Cardiac muscle cell (in vitro differentiated cells and primary cell): ENCODE data around the gene RSRC1. TPM values are rescaled to one million over a fixed set of nuclear protein-coding genes. Genes with fewer than 3 reads are reported as not detected.
"Not testable (repeated sequence)": the region's sequence is repeated elsewhere in the genome, so short reads cannot be mapped to it uniquely, and the experiment has no call there.

ENCODE experiments used
- DNase-seq, 2 donors: peaks; one replicate each; pipeline versions ENCODE4 v3.0.0 to v3.0.0-alpha.2; 2010 to 2017; ENCODE audit warnings: low read depth in 1 of 2, low spot score in 1 of 2
- H3K27ac ChIP-seq: fragments of 200-600 bp; sonication (generic); 2 replicates; pipeline ENCODE4 v1.5.1; 2016
- H3K27me3 ChIP-seq: fragments of 200-600 bp; sonication (generic); 2 replicates; pipeline ENCODE4 v1.6.0; 2016; ENCODE audit warnings: control low read depth
- H3K36me3 ChIP-seq: fragments of 200-600 bp; sonication (generic); 2 replicates; pipeline ENCODE4 v1.5.1; 2016; ENCODE audit warnings: control low read depth
- H3K4me1 ChIP-seq: fragments of 200-600 bp; sonication (generic); 2 replicates; pipeline ENCODE4 v1.8.1; 2017; ENCODE audit warnings: low read depth, mild to moderate bottlenecking, mixed run types
- H3K4me3 ChIP-seq: fragments of 200-600 bp; sonication (generic); 2 replicates; pipeline ENCODE4 v1.5.1; 2016; ENCODE audit warnings: mild to moderate bottlenecking
- H3K9me3 ChIP-seq: fragments of 200-600 bp; sonication (generic); 2 replicates; pipeline ENCODE4 v1.5.1; 2017; ENCODE audit warnings: low read depth, mild to moderate bottlenecking, control low read depth
- CTCF ChIP-seq: IDR thresholded peaks from 2 replicates; pipeline ENCODE4 v1.5.1; 2012; ENCODE audit warnings: low read depth, mild to moderate bottlenecking, low read length
- polyA plus RNA-seq: library from polyadenylated mRNA; unstranded; fragments of >200 nt; fragmentation: Nextera tagmentation; extraction: Ambion mirVana; gene quantifications from 2 replicates; pipeline ENCODE4 v1.2.1, GENCODE V29; 2016
- total RNA-seq: library from RNA; depleted of rRNA; stranded (reverse); fragments of >200 nt; gene quantifications from 2 replicates; pipeline ENCODE4 v1.2.3, GENCODE V29; 2016

RSRC1 gene
- total and polyA plus RNA-seq, 2 experiments from 2014 or later, result 23.6 to 55.9 TPM

DNA sequence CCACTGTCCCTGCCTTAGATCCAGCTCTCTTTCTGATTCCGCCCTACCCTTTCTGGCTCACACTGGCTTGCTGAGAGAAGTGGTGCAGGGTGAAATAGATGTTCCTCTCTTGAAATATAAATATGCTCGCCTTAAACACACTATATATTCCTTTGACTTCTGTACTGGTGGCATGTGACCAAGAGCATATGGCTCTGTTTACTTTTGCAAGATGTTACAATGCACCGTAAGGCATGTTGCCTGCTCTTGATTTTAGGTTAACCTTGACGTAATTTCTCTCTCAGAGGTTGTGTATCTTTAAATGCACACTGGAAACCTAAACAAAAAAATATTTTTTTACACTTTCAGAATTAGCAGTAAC, 749 bp downstream of the RSRC1 start:
- H3K27ac ChIP-seq, result peak overlapping the region; percentile 89
- no peak for TF ChIP-seq CTCF
- DNase-seq, result no peak
- H3K4me3 ChIP-seq, result peak overlapping the region; percentile 79
- no peaks in the 10 kb centered on the region for H3K4me1 ChIP-seq
- no peaks in the 10 kb centered on the region for H3K9me3 ChIP-seq
- H3K36me3 ChIP-seq, result no peaks in the 10 kb centered on the region
- H3K27me3 ChIP-seq, result peaks cover 41% of the 10 kb centered on the region

- Histone ChIP-seq H3K4me1 (no peaks in the 10 kb centered on the region), H3K36me3 (no peaks in the 10 kb centered on the region), H3K27ac (no peak overlapping the region), H3K4me3 (no peak overlapping the region), H3K9me3 (no peaks in the 10 kb centered on the region), H3K27me3 (peaks cover 28% of the 10 kb centered on the region)
- no peak for DNase-seq
- TF ChIP-seq CTCF, result no peak
Measured at GRCh38 chr3:158111861-158112260, 2.0 kb downstream of the RSRC1 start.

DNA sequence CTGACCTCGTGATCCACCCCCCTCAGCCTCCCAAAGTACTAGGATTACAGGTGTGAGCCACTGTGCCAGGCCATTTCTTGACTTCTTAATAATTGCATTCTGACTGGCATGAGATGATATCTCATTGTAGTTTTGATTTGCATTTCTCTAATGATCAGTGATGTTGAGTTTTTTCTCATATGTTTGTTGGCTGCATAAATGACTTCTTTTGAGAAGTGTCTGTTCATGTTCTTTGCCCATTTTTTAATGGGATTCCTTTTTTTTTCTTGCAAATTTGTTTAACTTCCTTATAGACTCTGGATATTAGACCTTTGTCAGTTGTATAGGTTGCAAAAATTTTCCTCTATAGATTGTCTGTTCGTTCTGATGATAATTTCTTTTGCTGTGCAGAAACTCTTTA, 3.7 kb downstream of the RSRC1 start:
- H3K27ac ChIP-seq, H3K9me3 ChIP-seq, H3K36me3 ChIP-seq, H3K4me1 ChIP-seq, DNase-seq, H3K4me3 ChIP-seq: not testable (repeated sequence)
- H3K27me3 ChIP-seq, result peaks cover 11% of the 10 kb centered on the region

DNA sequence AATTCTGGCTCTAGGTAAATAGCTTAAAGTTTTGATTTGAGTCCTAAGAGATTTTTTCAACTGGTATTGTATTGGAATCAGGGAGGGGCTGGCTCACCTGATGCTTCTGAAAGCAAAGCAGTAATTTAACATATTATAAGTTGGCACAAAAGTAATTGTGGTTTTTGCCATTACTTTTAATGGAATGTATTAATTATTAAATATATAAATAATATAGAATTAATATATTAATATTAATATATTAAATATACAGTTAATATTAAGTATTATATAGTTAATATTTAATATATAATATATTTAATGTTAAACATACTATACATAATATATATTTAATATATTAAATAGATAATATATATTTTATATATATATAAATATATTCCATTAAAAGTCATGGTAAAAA, 10.4 kb downstream of the RSRC1 start:
- no peak for TF ChIP-seq CTCF
- H3K27ac ChIP-seq, result no peak overlapping the region
- H3K4me3 ChIP-seq, result no peak overlapping the region
- no peaks in the 10 kb centered on the region for H3K27me3 ChIP-seq
- DNase-seq, result no peak
- H3K36me3 ChIP-seq, result peaks cover 5% of the 10 kb centered on the region
- H3K4me1 ChIP-seq, result no peaks in the 10 kb centered on the region
- H3K9me3 ChIP-seq, result no peaks in the 10 kb centered on the region

GRCh38 chr3:158121295-158121694, 11.4 kb downstream of the RSRC1 start:
- no peak for DNase-seq
- no peak overlapping the region for H3K27ac ChIP-seq

DNA sequence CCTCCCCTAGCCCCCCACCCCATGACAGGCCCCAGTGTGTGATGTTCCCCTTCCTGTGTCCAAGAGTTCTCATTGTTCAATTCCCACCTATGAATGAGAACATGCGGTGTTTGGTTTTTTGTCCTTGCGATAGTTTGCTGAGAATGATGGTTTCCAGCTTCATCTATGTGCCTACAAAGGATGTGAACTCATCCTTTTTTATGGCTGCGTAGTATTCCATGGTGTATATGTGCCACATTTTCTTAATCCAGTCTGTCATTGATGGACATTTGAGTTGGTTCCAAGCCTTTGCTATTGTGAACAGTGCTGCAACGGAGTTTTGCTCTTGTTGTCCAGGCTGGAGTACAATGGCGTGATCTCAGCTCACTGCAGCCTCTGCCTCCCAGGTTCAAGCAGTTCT, 12.8 kb downstream of the RSRC1 start:
- H3K36me3 ChIP-seq, H3K9me3 ChIP-seq, H3K27me3 ChIP-seq, DNase-seq, H3K27ac ChIP-seq, H3K4me1 ChIP-seq, H3K4me3 ChIP-seq: not testable (repeated sequence)

More at GRCh38 chr3:158121295-158121694, 11.4 kb downstream of the RSRC1 start:
- TF ChIP-seq CTCF, result no peak
- Histone ChIP-seq H3K36me3 (peaks cover 5% of the 10 kb centered on the region), H3K4me1 (no peaks in the 10 kb centered on the region), H3K9me3 (no peaks in the 10 kb centered on the region), H3K4me3 (no peak overlapping the region), H3K27me3 (no peaks in the 10 kb centered on the region)
